Ovary (tissue), 9 donors: Measurements from ENCODE around the gene MITF. TPM values are rescaled to one million over a fixed set of nuclear protein-coding genes. Genes with fewer than 3 reads are reported as not detected.

Experiments used
- DNase-seq, 5 donors: peaks; one replicate each; pipeline ENCODE4 v3.0.0-alpha.2; 2019 to 2020
- H3K27ac ChIP-seq, 2 donors: fragments of 200-600 bp; one replicate each; pipeline versions ENCODE4 v1.5.1 to v1.8.0; 2019 to 2022
- H3K27me3 ChIP-seq: fragments of 200-600 bp; one replicate; pipeline ENCODE4 v1.8.0; 2022
- H3K36me3 ChIP-seq: fragments of 200-600 bp; sonication (generic); one replicate; pipeline ENCODE4 v1.5.1; 2019
- H3K4me1 ChIP-seq: one replicate; pipeline ENCODE4 v1.8.1; 2013; ENCODE audit warnings: mild to moderate bottlenecking, moderate library complexity; ENCODE audit not compliant: insufficient read depth
- H3K4me3 ChIP-seq: fragments of 200-600 bp; sonication (generic); one replicate; pipeline ENCODE4 v1.5.1; 2017
- H3K9me3 ChIP-seq, 2 donors: fragments of 200-600 bp in 1 of 2; sonication (generic) in 1 of 2; one replicate each; pipeline versions ENCODE4 v1.5.1 to v1.8.1; 2013 to 2019; ENCODE audit warnings: mild to moderate bottlenecking in 1 of 2, moderate library complexity in 1 of 2
- CTCF ChIP-seq, 3 donors: fragments of 450-650 bp in 2 of 3; fragments of 200-600 bp in 1 of 3; IDR thresholded peaks; one replicate each; pipeline versions ENCODE4 v1.5.1 to v1.8.0; 2016 to 2022; ENCODE audit warnings: antibody characterized with exemption in 3 of 3, mild to moderate bottlenecking in 1 of 3
- EP300 ChIP-seq: sonication (generic); formaldehyde crosslinking; IDR thresholded peaks from one replicate; pipeline ENCODE4 v1.6.1; 2017; ENCODE audit warnings: antibody characterized with exemption
- POLR2A ChIP-seq: fragments of 450-650 bp; IDR thresholded peaks from one replicate; pipeline ENCODE4 v1.6.1; 2017; ENCODE audit warnings: antibody characterized with exemption, mild to moderate bottlenecking, moderate library complexity
- WGBS, 3 donors: extraction: QIAGEN DNeasy Blood & Tissue Kit in 1 of 3; methylation state at CpG; one replicate each; pipeline versions ENCODE4 v1.1.5 to v1.1.7; 2013 to 2017; 5-methylcytosine and 5-hydroxymethylcytosine counted together
- intact Hi-C, 4 donors: fragments of 100-400 bp; cut with DNase I; formaldehyde crosslinking; loops; one replicate each; pipeline versions ENCODE4 v1.11.0 to v1.15.1; 2022 to 2023
- polyA plus RNA-seq, 2 donors: library from polyadenylated mRNA; stranded (reverse); fragments of 200-250 nt in 1 of 2; fragments of 350-450 nt in 1 of 2; fragmentation: Illumina TruSeq in 1 of 2; extraction: RNeasy Lipid Tissue Mini Kit (QIAGEN cat#74804) in 1 of 2; gene quantifications; one replicate each; pipeline ENCODE4 v1.2.3, GENCODE V29; 2013 to 2014
- total RNA-seq, 7 donors: library from RNA; depleted of rRNA in 2 of 7; stranded (reverse); fragments of >200 nt in 2 of 7; fragmentation: NEBNext Ultra II Directional in 3 of 7; extraction: Animal tissue kit (Norgen Biotek cat#: 25700) in 3 of 7; gene quantifications; one replicate each; pipeline versions ENCODE4 v1.1.0 to v1.2.4, GENCODE V29; 2016 to 2023
- donor health status: DM: no; HTN: no; CAD: no; lungs with moderate emphysema.
- donor health status: DM: no; HTN: no; CAD: no.
- donor health status: Bipolar disorder and iron deficiency.
- donor health status: DM: yes; HTN: yes; CAD: no.
- donor health status: DM: no; HTN: no; CAD: no.
- donor health status: DM: yes; HTN: yes; CAD: no.

MITF gene
- total and polyA plus RNA-seq, 9 donors = 13.6 to 38.0 (median 24.9) TPM

DNA sequence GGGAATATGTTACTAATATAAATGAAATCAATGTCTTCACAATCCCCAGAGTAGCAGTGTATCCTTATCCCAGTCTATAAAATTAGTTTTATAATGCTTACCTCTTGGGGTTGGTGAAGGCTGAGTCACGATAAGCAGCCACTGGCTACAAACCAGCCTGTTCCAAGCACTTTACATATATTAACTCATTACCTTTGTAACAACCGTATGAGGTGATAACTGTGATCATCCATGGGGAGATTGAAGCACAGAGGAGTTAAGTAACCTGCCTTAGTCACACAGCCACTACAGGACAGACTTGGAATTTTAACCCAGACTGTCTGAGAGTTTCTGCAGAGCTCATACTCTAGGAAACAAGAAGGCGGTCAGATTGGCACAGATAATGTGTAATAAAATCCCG is 43.3 kb upstream of the MITF start:
- no peak overlapping the region for H3K27ac ChIP-seq
- WGBS, 3 donors = 75 to 79% (median 77%) methylated on average over 4 of the region's 4 CpGs
- no peak for DNase-seq
- no peaks in the 10 kb centered on the region for H3K27me3 ChIP-seq
- no peaks in the 10 kb centered on the region for H3K4me1 ChIP-seq
- H3K36me3 ChIP-seq = no peaks in the 10 kb centered on the region
- no peaks in the 10 kb centered on the region for H3K9me3 ChIP-seq
- H3K4me3 ChIP-seq = no peak overlapping the region
- TF ChIP-seq POLR2A = no peak
- no peak for TF ChIP-seq CTCF (IDR thresholded peaks at IDR 0.05)
- TF ChIP-seq EP300 = no peak
- intact Hi-C loops = loop anchor here in 1 of 4 donors (10.0 kb wide), 1 partner anchor 249 kb away; no protein-coding TSS in a partner anchor

DNA sequence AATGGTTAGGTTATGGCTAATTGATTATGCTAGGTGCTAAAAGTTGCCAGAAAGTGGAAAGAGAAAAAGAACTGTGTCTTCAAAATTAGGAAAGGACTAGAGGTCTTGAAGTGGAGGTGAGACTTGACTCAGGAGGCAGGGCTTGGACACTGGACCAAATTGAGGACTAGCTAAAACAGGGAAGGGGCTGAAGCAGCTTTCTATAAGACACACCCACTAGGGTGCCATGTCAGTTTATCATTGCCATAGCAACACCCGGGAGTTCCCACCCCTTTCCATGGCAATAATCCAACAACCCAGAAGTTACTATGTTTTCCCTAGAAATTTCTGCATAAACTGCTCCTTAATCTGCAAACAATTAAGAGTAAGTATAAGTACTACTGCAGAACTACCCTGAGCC is 42.9 kb upstream of the MITF start:
- WGBS, 3 donors = 33 to 38% (median 36%) methylated on average over 1 of the region's 1 CpG
- TF ChIP-seq CTCF (IDR thresholded peaks at IDR 0.05) (no peak), EP300 (no peak), POLR2A (no peak)
- no peak for DNase-seq
- Histone ChIP-seq H3K9me3 (no peaks in the 10 kb centered on the region), H3K36me3 (no peaks in the 10 kb centered on the region), H3K4me3 (no peak overlapping the region), H3K27ac (no peak overlapping the region), H3K27me3 (no peaks in the 10 kb centered on the region), H3K4me1 (no peaks in the 10 kb centered on the region)
- intact Hi-C loops = loop anchor here in 1 of 4 donors (10.0 kb wide), 1 partner anchor 248 kb away; no protein-coding TSS in a partner anchor

DNA sequence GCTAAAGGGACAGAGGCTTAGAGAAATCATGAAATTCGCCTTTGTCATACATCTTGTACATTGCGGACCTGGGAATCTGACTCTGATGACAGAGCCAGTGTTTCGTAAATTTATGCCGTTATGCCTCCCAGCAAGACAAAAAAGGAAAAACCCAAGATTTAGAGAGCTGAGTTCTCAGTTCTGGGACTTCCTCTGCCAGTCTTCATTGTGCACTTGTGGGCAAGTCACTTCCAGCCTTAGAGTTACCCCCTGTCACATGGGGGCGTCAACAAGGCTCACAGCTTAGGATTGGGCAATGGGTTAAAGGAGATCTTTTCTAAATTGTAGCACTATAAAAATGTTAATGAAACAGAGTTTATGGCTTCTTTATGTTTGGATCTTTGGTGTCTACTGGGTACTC is 41.9 kb upstream of the MITF start:
- DNase-seq = no peak
- H3K36me3 ChIP-seq = no peaks in the 10 kb centered on the region
- intact Hi-C loops = loop anchor here in 1 of 4 donors (10.0 kb wide), 1 partner anchor 247 kb away; no protein-coding TSS in a partner anchor
- no peaks in the 10 kb centered on the region for H3K27me3 ChIP-seq
- 74 to 77% (median 75%) methylated on average over 5 of the region's 5 CpGs for WGBS, 3 donors
- no peak for TF ChIP-seq EP300
- no peak for TF ChIP-seq POLR2A
- no peak for TF ChIP-seq CTCF (IDR thresholded peaks at IDR 0.05)
- no peak overlapping the region for H3K27ac ChIP-seq
- H3K9me3 ChIP-seq = no peaks in the 10 kb centered on the region
- H3K4me3 ChIP-seq = no peak overlapping the region
- no peaks in the 10 kb centered on the region for H3K4me1 ChIP-seq

GRCh38 chr3:69698728-69699127 is 40.5 kb upstream of the MITF start:
- H3K4me3 ChIP-seq = no peak overlapping the region
- H3K27ac ChIP-seq = no peak overlapping the region
- no peaks in the 10 kb centered on the region for H3K36me3 ChIP-seq
- intact Hi-C loops = loop anchor here in 1 of 4 donors (10.0 kb wide), 1 partner anchor 246 kb away; no protein-coding TSS in a partner anchor
- H3K27me3 ChIP-seq = no peaks in the 10 kb centered on the region
- TF ChIP-seq CTCF (IDR thresholded peaks at IDR 0.05) (no peak), EP300 (no peak), POLR2A (no peak)
- H3K4me1 ChIP-seq = no peaks in the 10 kb centered on the region
- H3K9me3 ChIP-seq = no peaks in the 10 kb centered on the region
- DNase-seq = no peak
- 72 to 83% (median 75%) methylated on average over 2 of the region's 2 CpGs for WGBS, 3 donors
